GM10266 (cell line): ENCODE results near the gene NOX3.

Experiments
- DNase-seq: peaks from one replicate; pipeline ENCODE4 v3.0.0; 2012; ENCODE audit errors: extremely low spot score
- TF ChIP-seq, protein P1 (sequence below): IDR thresholded peaks from 2 replicates; pipeline ENCODE4 v1.5.1; 2012; ENCODE audit warnings: mild to moderate bottlenecking, low read depth; ENCODE audit not compliant: control insufficient read depth, insufficient read depth; ENCODE audit errors: missing control alignments

The NOX3 gene

DNA sequence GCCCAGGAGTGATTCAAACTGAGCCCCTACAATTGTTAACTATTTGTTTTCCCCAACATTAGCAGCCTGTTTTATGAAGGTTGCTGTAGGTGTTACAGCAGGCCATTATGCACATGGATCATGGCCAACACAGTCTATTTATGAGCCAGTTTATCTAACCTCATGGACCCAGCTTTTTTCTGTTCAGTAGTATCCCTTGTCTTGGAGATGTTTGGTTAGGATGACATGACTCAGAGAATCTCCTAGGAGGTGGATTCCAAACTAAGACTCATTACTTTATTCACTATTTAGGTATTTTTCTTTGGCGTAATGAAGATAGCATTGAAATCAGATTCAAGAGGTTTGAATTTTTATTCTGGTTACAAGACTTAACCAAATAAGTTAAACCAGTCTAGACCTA is 78.6 kb downstream of the NOX3 start:
- DNase-seq, result no peak
- TF ChIP-seq, protein P1, sequence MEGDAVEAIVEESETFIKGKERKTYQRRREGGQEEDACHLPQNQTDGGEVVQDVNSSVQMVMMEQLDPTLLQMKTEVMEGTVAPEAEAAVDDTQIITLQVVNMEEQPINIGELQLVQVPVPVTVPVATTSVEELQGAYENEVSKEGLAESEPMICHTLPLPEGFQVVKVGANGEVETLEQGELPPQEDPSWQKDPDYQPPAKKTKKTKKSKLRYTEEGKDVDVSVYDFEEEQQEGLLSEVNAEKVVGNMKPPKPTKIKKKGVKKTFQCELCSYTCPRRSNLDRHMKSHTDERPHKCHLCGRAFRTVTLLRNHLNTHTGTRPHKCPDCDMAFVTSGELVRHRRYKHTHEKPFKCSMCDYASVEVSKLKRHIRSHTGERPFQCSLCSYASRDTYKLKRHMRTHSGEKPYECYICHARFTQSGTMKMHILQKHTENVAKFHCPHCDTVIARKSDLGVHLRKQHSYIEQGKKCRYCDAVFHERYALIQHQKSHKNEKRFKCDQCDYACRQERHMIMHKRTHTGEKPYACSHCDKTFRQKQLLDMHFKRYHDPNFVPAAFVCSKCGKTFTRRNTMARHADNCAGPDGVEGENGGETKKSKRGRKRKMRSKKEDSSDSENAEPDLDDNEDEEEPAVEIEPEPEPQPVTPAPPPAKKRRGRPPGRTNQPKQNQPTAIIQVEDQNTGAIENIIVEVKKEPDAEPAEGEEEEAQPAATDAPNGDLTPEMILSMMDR, result no peak

DNA sequence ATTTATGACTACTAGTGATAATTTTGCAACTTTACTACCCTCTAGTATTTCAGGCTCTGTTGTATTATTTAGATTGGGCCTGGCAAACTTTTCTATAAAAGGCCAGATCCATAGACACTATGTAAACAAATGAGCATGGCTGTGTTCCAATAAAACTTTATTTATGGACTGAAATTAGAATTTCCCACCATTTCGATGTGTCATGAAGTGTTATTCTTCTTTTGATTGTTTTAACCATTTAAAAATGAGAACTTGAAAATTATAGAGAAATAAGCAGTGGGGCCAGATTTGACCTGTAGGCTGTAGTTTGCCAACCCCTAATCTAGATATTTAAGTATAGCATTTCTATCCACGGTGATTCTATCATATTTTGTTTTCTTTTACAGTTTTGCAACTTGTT is 79.8 kb downstream of the NOX3 start:
- DNase-seq, result no peak
- TF ChIP-seq, protein P1, result no peak

- TF ChIP-seq, protein P1, result no peak
- no peak for DNase-seq
Measured at GRCh38 chr6:155374681-155375080, 81.0 kb downstream of the NOX3 start.

DNA sequence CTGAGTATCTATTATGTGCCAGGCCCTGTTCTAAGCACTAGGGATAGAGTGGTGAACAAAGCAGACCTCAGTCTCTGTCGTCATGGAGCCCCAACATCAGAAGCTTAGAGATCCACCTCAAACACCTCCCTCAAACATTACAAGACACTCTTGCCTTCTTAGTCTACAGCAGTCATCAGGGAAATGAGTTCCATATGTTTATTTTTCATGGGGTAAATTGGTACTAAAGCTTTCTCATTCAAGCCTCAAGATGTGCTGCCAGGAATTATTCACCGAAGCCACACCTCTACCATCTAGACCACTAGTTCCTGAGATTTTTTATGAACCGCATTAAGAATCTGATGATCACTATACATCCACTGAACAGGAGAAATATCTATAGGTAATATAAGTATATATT is 82.4 kb downstream of the NOX3 start:
- TF ChIP-seq, protein P1, result no peak
- no peak for DNase-seq

DNA sequence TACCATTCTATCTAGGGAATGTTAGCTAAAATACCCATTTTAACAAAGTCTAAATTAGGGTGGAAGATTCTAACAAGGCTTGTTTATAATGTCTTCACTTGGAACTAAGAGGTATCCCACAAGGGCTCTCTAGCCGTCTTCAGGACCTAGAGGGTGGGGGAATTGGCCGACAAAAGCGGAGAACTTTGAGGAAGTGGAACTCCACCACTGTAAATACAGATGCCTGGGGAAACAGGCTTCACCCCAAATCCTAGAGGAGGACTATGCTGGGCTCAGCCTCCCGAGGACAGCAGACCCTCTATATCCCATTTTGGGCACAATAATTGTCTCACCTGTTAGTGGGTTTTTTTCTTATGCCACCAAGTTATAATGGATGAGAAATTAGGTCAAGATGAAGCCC is 83.4 kb downstream of the NOX3 start:
- DNase-seq, result no peak
- TF ChIP-seq, protein P1, result no peak

GRCh38 chr6:155371230-155371629 is 84.4 kb downstream of the NOX3 start:
- DNase-seq, result no peak
- TF ChIP-seq, protein P1, result no peak

GRCh38 chr6:155366325-155366724 is 89.3 kb downstream of the NOX3 start:
- TF ChIP-seq, protein P1, result no peak
- no peak for DNase-seq
